Measurements from ENCODE around the gene TNFSF10. TPM values are rescaled to one million over a fixed set of nuclear protein-coding genes. Genes with fewer than 3 reads are reported as not detected.

Gene TNFSF10
- total RNA-seq, 3 donors from 2014 or later (not counting 1 experiment from before 2014, with no cell fraction given), result 9.5 to 27.7 (median 18.4) TPM

DNA sequence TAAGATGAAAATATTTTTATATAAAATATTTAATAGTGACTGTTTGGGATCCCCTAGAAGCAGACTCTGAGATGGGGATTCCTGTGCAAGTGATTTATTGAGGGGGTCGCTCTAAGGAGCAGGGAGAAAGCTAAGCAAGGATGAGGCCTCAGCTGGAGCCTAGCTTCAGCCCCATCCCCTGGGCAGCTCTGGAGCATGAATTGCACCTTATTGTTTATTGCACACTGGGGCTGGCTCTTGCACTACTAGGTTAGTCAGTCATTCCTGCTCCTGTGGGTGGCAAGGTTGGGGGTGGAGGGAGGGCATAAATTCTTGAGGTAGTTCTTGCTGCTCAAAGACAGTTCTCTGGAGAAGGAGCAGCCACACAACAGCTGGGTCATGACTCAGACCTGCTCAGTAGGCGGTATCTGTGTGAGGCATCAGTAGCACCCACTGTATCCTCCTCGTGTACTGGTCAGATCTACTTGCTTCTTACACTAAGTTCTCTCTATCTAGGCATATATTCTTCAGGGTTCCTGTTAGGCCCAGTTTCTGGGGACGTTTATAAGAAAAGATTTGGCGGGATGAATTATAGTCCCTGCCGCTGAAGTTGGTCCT is 27.2 kb upstream of the TNFSF10 start:
- Histone ChIP-seq H3K4me3 (ENCODE audit: low read length) (no peak overlapping the region), H3K27me3 (ENCODE audit: control insufficient read depth, insufficient read depth, low read length) (no peaks in the 10 kb centered on the region), H3K4me1 (ENCODE audit: control insufficient read depth, insufficient read depth, low read length) (peaks cover 18% of the 10 kb centered on the region), H3K36me3 (ENCODE audit: control insufficient read depth, insufficient read depth, low read length) (no peaks in the 10 kb centered on the region), H3K9me3 (ENCODE audit: control insufficient read depth, insufficient read depth, low read length) (no peaks in the 10 kb centered on the region), H3K27ac (ENCODE audit: low read length) (no peak overlapping the region)
- 41% methylated on average over 3 of the region's 6 CpGs for WGBS (ENCODE audit: insufficient coverage)
- Mint-ChIP-seq H3K27ac (peak overlapping the region; percentile 6 to 47), H3K36me3 (no peaks in the 10 kb centered on the region), H3K27me3 (ENCODE audit: low read depth in 2 of 2) (no peaks in the 10 kb centered on the region), H3K9me3 (no peaks in the 10 kb centered on the region), H3K4me1 (peaks cover 16 to 18% of the 10 kb centered on the region in 2 donors), H3K4me3 (no peak overlapping the region)
- intact Hi-C loops (cut with micrococcal nuclease), result no loop called here
- DNase-seq (peak; percentile 19 to 20), ATAC-seq (peak; percentile 95 to 99 (median 97))
- TF ChIP-seq, protein P1, sequence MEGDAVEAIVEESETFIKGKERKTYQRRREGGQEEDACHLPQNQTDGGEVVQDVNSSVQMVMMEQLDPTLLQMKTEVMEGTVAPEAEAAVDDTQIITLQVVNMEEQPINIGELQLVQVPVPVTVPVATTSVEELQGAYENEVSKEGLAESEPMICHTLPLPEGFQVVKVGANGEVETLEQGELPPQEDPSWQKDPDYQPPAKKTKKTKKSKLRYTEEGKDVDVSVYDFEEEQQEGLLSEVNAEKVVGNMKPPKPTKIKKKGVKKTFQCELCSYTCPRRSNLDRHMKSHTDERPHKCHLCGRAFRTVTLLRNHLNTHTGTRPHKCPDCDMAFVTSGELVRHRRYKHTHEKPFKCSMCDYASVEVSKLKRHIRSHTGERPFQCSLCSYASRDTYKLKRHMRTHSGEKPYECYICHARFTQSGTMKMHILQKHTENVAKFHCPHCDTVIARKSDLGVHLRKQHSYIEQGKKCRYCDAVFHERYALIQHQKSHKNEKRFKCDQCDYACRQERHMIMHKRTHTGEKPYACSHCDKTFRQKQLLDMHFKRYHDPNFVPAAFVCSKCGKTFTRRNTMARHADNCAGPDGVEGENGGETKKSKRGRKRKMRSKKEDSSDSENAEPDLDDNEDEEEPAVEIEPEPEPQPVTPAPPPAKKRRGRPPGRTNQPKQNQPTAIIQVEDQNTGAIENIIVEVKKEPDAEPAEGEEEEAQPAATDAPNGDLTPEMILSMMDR (IDR thresholded peaks at IDR 0.05), result no peak

DNA sequence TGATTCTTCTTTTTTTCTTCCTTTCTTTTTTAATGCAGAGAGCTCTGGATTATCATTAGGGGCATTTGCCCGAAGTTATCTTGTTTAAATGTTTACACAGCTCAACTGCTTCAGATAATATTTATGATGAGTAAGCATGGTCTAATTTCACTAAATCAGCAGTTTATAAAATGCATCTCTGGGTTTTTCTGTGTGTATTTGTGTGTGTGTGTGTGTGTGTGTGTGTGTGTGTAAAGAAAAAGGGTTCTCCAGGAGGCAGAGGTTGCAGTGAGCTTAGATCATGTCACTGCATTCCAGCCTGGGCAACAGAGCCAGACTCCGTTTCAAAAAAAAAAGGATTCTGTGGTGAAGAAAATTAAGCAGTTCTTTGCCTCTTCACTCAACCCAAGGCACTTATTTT is 25.9 kb upstream of the TNFSF10 start:
- no peaks in the 10 kb centered on the region for H3K27me3 ChIP-seq (ENCODE audit: control insufficient read depth, insufficient read depth, low read length)
- H3K9me3 ChIP-seq (ENCODE audit: control insufficient read depth, insufficient read depth, low read length), result no peaks in the 10 kb centered on the region
- Mint-ChIP-seq H3K27me3 (ENCODE audit: low read depth in 2 of 2) (no peaks in the 10 kb centered on the region), H3K4me3 (no peak overlapping the region), H3K9me3 (no peaks in the 10 kb centered on the region), H3K36me3 (no peaks in the 10 kb centered on the region), H3K27ac (no peak overlapping the region), H3K4me1 (peaks cover 16 to 18% of the 10 kb centered on the region in 2 donors)
- no peak overlapping the region for H3K4me3 ChIP-seq (ENCODE audit: low read length)
- DNase-seq, result no peak
- WGBS (ENCODE audit: insufficient coverage), result 90% methylated on average over 2 of the region's 2 CpGs
- intact Hi-C loops (cut with micrococcal nuclease), result no loop called here
- H3K4me1 ChIP-seq (ENCODE audit: control insufficient read depth, insufficient read depth, low read length), result peaks cover 18% of the 10 kb centered on the region
- no peak for ATAC-seq
- no peaks in the 10 kb centered on the region for H3K36me3 ChIP-seq (ENCODE audit: control insufficient read depth, insufficient read depth, low read length)
- no peak overlapping the region for H3K27ac ChIP-seq (ENCODE audit: low read length)
- TF ChIP-seq, protein P1 (IDR thresholded peaks at IDR 0.05), result no peak

DNA sequence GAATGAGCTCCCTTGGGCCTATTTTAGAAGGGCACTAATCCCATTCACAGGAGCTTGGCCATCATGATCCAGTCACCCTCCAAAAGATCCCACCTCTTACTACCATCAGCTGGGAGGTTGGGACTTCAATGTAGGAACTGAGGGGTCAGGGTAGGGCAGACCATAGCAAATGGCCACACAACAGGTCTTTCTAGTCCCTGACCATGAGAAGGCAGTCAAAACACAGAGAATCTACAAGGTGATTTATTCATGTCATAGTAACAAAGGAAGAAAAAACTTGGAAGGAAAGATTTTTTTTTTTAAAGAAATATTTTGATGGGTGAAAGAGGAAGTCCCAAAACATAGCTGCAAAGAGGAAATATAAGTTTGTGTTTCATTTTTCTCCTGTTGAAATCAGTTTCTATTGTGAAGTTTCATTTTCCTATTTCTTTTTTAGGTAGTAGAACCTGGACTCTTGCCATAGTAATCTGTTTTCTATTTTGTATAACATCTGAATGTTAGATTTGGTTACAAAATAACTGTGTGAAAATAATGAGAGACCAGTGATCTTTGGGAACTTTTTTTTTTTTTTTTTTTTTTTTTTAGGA is 23.5 kb upstream of the TNFSF10 start:
- H3K36me3 ChIP-seq (ENCODE audit: control insufficient read depth, insufficient read depth, low read length), result no peaks in the 10 kb centered on the region
- no peaks in the 10 kb centered on the region for H3K9me3 ChIP-seq (ENCODE audit: control insufficient read depth, insufficient read depth, low read length)
- DNase-seq, result no peak
- no peaks in the 10 kb centered on the region for H3K9me3 Mint-ChIP-seq
- H3K4me1 Mint-ChIP-seq, result peaks cover 16 to 18% of the 10 kb centered on the region in 2 donors
- no peak overlapping the region for H3K4me3 ChIP-seq (ENCODE audit: low read length)
- H3K27ac Mint-ChIP-seq, result peak overlapping the region; percentile 54 to 65
- no peak for ATAC-seq
- TF ChIP-seq, protein P1 (IDR thresholded peaks at IDR 0.05), result no peak
- no peaks in the 10 kb centered on the region for H3K36me3 Mint-ChIP-seq
- peaks cover 18% of the 10 kb centered on the region for H3K4me1 ChIP-seq (ENCODE audit: control insufficient read depth, insufficient read depth, low read length)
- H3K27me3 ChIP-seq (ENCODE audit: control insufficient read depth, insufficient read depth, low read length), result no peaks in the 10 kb centered on the region
- no peaks in the 10 kb centered on the region for H3K27me3 Mint-ChIP-seq (ENCODE audit: low read depth in 2 of 2)
- intact Hi-C loops (cut with micrococcal nuclease), result no loop called here
- H3K27ac ChIP-seq (ENCODE audit: low read length), result no peak overlapping the region
- H3K4me3 Mint-ChIP-seq, result no peak overlapping the region

DNA sequence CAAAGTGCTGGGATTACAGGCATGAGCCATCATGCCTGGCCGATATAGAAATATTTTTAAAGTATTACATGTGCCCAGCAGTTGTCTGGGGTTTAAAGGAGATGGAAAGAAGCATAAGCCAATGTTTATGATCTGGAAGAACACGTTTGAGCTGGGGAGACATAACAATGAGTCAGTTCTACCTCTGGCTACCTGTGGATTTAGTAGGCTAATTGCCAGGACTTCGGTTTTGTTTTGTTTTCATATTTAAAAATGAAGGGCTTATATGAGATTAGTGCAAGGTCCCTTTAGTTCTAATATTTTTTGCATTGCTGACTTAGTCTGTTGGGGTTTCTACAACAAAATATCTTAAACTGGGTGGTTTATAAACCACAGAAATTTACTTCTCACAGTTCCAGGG is 22.9 kb upstream of the TNFSF10 start:
- intact Hi-C loops (cut with micrococcal nuclease), result no loop called here
- Mint-ChIP-seq H3K27me3 (ENCODE audit: low read depth in 2 of 2) (no peaks in the 10 kb centered on the region), H3K4me3 (no peak overlapping the region), H3K36me3 (no peaks in the 10 kb centered on the region), H3K4me1 (peaks cover 12% of the 10 kb centered on the region in 2 donors), H3K9me3 (no peaks in the 10 kb centered on the region), H3K27ac (peak overlapping the region; percentile 54 to 65)
- H3K9me3 ChIP-seq (ENCODE audit: control insufficient read depth, insufficient read depth, low read length), result no peaks in the 10 kb centered on the region
- no peak overlapping the region for H3K27ac ChIP-seq (ENCODE audit: low read length)
- H3K4me1 ChIP-seq (ENCODE audit: control insufficient read depth, insufficient read depth, low read length), result peaks cover 18% of the 10 kb centered on the region
- TF ChIP-seq, protein P1 (IDR thresholded peaks at IDR 0.05), result no peak
- no peak overlapping the region for H3K4me3 ChIP-seq (ENCODE audit: low read length)
- 92% methylated on average over 3 of the region's 3 CpGs for WGBS (ENCODE audit: insufficient coverage)
- H3K36me3 ChIP-seq (ENCODE audit: control insufficient read depth, insufficient read depth, low read length), result no peaks in the 10 kb centered on the region
- ATAC-seq, result no peak
- no peaks in the 10 kb centered on the region for H3K27me3 ChIP-seq (ENCODE audit: control insufficient read depth, insufficient read depth, low read length)
- DNase-seq, result no peak

Measured in natural killer cell (primary cell).